Heart left ventricle (tissue), 13 donors: Measurements from ENCODE around the gene BCAR1.

Source experiments
- POLR2A ChIP-seq, 2 donors: fragments of 450-650 bp; IDR thresholded peaks; one replicate each; pipeline ENCODE4 v1.6.1; 2017; ENCODE audit warnings: antibody characterized with exemption in 2 of 2, mild to moderate bottlenecking in 2 of 2, moderate library complexity in 2 of 2
- TF ChIP-seq, protein P1 (sequence below), 12 donors: fragments of 200-600 bp; sonication (generic) in 4 of 12; IDR thresholded peaks; one replicate each; pipeline versions ENCODE4 v1.5.0 to v1.8.0; 2018 to 2022; ENCODE audit warnings: antibody characterized with exemption in 12 of 12, mild to moderate bottlenecking in 5 of 12
- donor health status: ischemic (EF 13 %, LVEDD 7.1; RV severe dilation, severe dysfunction).
- donor health status: DM: no; HTN: yes; CAD: no.
- donor health status: DM: no; HTN: no; CAD: no.
- donor health status: ischemic (EF 25% LVEDD 6.9; RV normal size, moderate dysfunction).
- donor health status: ischemic (EF 25% LVEDD 5.7; RV mildly dilated, moderate dysfunction).
- donor health status: ischemic (EF 35%, LVEDD 5.7; RV mildly dilated, moderate dysfunction).
- donor health status: nonischemic (EF 11% LVEDD 7.7; RV severe dilation, severe dysfunction).
- donor health status: DM: yes; HTN: yes; CAD: no.
- donor health status: PGD.
- donor health status: ischemic (EF 29% LVEDD 5.4; RV normal size, mild dysfunction).
- donor health status: nonischemic (EF 23%, LVEDD 6.1; RV moderate dilation, normal function).

- TF ChIP-seq, protein P1, sequence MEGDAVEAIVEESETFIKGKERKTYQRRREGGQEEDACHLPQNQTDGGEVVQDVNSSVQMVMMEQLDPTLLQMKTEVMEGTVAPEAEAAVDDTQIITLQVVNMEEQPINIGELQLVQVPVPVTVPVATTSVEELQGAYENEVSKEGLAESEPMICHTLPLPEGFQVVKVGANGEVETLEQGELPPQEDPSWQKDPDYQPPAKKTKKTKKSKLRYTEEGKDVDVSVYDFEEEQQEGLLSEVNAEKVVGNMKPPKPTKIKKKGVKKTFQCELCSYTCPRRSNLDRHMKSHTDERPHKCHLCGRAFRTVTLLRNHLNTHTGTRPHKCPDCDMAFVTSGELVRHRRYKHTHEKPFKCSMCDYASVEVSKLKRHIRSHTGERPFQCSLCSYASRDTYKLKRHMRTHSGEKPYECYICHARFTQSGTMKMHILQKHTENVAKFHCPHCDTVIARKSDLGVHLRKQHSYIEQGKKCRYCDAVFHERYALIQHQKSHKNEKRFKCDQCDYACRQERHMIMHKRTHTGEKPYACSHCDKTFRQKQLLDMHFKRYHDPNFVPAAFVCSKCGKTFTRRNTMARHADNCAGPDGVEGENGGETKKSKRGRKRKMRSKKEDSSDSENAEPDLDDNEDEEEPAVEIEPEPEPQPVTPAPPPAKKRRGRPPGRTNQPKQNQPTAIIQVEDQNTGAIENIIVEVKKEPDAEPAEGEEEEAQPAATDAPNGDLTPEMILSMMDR (IDR thresholded peaks at IDR 0.05), result no peak
- no peak for TF ChIP-seq POLR2A (IDR thresholded peaks at IDR 0.05)
Observed at GRCh38 chr16:75281826-75282225, 30.4 kb upstream of the BCAR1 start.
